Stimulated activated CD4-positive, alpha-beta T cell treated with anti-CD3 and anti-CD28 coated beads, Interleukin-12 subunit alpha, Interleukin-12 subunit beta, amount 100 ng/mL, for 24 hours (primary cell): Measurements from ENCODE around the gene CD8A.
"Not testable (repeated sequence)": the region's sequence is repeated elsewhere in the genome, so short reads cannot be mapped to it uniquely, and the experiment has no call there.

Experiments used
- DNase-seq, 2 experiments: peaks; one replicate each; pipeline ENCODE4 v3.0.0-alpha.2; 2020; ENCODE audit warnings: low read depth in 2 of 2

The CD8A gene

DNA sequence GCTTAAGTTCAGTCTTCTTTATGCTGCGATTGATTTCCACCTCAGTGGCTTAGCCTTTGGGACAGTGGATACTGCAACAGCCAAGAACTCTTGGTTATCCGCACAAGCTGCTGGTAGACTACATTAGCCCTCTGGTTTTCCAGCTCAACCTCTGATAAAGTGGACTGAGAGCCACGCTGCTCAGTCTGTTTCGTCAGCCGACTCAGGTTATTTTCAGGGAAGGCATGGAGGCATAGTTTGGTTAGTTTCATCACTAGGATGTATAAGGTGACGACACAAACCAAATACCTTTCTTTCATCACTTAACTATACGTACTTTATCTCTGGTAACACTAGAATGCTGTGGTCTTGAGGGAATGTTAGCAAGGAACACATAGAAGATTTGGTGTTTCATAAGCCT is 14.2 kb downstream of the CD8A start:
- DNase-seq, result no peak

DNA sequence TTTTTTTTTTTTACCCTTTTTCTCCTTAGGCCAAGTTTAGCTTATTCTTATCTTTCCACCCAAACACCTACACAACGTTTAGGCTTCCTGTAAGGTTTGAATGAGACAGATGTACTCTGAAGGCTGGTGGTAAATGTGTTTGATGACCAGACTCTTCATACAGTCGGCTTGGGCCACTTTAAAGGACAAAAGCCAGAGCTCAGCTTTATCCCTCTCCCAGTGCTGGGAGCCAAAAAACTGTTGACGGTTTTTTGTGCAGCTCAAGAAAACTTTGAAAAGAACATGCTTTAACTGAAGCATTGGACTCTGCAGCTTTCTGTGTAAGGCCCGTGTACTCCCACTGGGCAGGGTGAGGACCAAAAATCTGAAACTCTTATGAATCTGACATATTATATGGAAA is 15.4 kb downstream of the CD8A start:
- DNase-seq, result no peak

DNA sequence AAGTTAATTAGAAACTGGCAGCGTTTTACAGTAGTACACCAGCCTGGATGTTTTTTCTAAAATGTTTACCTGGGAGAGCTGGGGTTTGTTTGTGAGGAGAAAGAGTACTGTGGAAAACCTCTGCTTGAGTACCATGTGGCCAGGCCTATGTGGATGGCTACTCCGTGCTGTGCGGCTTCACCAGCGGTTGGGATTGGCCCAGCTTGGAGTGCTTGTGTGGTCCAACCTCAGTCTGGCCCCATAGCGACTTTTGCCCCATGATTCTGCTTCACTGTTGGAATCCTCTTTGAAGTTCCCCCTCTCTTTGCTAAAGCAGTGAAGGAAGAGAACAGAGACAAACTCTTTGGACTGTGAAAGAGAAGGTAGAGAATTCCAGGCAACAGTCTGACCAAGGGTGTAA is 15.9 kb downstream of the CD8A start:
- DNase-seq, result no peak

DNA sequence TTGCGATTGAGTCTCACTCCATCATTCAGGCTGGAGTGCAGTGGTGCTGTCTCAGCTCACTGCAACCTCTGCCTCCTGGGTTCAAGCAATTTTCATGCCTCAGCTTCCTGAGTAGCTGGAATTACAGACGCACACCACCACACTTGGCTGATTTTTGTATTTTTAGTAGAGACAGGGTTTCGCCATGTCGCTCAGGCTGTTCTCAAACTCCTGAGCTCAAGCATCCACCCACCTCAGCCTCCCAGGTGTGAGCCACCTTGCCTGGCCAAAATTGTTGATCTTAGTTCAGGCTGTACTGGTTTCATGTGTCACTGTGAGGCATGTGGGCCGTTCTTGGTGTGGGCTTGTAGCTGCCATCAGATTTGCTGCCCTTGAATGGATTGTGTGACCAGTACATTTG is 18.1 kb downstream of the CD8A start:
- no peak for DNase-seq

DNA sequence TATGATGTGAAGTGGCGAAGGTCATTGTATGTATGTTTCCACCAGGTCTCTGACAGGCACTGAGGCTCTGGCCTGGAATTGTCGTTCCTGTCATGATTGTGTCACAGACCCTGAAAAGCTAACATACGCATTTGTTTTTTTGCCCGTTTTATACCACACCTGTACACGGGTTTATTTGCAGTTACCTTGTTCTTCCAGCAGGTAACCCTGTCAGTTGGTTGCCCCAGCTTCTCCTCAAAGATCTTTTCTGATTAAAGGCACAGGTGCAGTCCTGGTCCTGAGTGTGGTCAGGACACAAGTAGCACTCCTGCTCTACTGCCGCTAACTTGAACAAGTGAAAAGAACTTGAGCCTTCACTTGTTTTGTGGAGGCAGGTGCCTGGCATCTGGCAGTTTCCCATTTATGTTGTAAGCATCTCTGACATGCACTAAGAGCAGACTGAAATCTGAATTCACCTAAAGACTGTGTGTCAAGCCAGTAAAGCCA is 19.9 kb downstream of the CD8A start:
- DNase-seq, result no peak

DNA sequence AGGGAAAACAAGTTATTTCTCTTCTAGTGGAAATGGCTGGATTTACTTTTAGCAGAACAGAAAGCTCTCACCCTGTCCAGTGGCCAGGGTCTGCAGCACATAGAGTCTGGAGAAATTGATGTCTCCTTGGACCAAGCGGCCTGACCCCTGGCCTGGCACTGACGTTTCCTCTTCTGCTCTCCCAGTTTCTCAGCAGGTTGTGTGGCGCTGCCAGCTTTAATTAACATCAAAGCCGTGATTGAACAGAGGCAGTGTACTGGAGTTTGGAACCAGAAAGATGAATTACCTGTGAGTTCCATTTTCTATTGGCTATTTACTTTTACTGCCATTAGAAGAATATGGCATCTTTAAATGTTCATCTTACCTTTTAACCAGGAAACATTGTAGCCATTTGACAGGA is 20.9 kb downstream of the CD8A start:
- no peak for DNase-seq

DNA sequence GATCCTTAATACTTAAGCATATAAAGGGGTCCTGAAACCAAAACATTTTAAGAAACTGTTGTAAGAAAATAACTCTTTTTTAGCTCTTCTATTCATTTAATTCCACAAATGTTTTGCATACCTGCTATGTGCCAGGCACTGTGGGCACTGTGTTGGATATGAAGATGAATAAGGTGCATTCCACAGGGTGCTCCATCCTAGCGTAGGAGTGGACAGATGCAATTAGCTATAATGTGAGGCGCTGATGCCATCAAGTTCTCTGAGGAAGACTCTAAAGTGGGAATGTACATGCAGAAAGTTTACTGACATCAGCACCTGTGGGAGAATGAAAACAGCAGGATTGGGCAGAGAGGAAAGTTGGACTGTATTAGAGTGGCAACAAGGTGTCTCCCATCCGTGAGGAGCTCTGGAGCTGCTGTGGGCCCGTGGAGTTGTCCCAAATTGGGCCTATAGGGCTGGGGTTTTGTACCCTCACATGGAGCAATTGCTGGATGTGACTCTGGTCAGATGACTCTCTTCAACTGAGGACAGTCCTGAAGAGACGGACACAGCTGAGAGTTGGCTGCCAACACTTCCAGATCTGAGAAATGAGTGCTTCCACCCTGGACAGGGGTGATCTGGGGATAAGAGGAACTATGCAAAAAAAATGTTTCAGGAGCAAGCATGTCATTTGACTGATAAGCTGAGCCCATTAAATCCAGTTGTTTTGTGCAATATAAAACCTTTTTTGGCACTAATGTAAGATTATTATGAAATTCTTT is 22.3 kb downstream of the CD8A start:
- DNase-seq, result no peak

DNA sequence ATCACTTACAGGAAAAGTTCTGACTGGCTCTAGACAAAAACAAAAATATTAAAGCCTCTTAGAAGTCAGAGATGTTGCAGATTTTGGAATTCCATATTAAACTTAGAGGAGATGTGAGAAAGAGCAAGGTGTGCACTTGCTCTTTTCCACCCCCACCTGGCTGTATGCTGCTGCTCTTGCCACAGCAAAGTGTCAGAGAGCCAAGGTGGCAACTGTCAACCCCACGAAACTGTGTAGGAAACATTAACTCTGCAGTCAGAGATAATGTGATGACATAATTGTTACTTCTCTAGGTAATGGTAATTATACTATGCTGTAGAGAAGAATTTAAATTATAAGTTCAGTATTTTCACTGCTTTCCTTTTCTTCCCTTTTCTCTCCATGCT is 25.4 kb downstream of the CD8A start:
- DNase-seq, result no peak

DNA sequence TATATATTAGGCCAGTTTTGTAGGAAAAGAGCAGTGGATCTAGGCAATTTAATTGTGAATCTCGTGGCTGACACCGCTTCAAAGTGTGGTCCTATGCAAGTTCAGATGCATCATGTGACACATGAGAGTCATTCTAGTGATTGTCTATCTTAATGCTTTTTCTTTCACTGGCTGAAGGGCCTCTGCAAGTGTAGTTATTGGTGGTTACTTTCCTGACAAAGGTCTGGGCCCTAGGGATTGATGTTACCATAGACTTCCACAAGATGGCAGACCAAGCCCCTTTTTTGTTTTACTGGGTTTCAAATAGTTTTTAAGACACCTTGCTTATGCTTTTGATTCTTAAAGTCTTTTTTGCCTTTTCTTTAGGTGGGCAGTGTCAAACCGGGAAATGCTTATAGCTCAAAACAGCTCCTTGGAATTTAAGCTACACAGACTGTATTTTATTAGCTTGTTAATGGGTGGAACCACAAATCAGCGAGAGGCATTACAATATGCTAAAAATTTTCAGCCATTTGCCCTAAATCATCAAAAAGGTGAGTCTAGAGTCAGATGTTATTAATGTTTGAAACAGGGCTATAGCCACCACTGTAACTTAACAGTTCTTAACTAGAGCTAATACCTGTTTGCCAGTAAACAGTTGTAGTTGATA is 25.9 kb downstream of the CD8A start:
- no peak for DNase-seq

DNA sequence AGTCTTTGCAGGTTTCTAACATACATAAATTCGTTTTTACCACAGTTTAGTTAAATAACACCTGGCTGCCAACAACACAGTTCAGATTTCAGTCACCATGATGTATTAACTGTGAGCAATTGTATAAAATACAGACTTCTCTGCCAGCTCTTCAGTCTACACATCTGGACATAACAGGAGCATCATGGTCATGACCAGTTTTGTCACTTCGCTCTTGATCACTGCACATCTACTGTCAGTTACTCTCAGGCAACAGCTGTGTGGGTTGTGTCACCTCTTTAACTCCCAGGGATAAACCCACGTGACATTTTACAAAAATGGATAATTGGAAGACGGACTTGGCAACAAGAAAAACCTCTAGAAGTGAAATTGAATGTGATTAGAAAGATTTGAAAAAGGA is 30.3 kb downstream of the CD8A start:
- DNase-seq, result no peak

DNA sequence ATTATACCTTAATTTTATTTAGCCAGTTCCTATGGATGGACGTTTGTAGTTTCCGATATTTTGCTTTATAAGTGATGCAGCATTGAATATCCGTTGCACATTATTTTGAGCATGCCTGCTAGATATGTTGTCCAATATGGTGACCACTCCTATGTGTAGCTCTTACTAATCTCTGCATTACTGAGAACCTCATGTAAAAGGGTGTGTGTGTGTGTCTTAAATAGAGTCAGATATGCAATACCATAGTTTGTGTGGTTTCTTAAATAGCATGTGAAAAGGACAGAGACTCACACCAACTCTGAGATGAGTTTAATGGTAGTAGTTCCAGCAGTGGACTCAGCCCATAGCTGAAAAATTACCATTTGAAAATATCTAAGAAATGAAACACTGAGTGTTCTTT is 32.3 kb downstream of the CD8A start:
- DNase-seq, result no peak

DNA sequence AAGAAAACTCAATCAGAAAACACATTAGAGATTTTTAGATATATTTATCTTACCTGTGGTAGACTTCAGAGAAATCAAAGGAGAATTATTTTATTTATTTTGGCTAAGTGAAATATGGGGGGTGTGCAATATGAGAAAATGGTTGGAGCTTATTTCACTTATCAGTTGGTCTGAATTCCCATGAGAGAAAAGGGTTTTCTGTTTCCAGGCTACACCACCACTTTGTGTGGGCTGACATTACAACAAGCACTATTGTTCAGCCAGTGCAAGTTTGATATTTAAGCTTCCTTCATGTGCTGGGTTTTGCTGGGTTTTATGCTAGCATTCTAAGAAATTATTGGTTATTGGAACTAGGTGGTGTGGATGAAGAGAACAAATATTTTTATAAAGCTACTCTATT is 37.1 kb downstream of the CD8A start:
- DNase-seq, result no peak

DNA sequence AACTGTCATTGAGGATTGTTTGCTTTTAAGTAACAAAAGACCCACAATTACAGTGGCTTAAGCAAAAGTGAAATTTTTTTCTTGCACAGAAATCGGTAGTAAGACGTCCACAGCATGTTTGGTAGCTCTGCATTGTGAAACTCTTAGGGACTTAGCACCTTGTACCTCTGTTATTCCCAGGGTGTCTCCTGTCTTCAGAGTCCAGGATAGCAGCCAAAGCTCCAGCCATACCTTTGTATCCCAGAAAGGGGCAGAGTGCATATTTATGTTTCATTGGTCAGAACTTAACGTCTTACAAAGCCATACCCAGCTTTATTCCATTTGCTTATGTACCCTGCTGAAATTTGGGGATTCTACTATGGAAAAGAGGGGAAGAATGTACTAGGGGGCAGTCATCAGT is 37.8 kb downstream of the CD8A start:
- no peak for DNase-seq

DNA sequence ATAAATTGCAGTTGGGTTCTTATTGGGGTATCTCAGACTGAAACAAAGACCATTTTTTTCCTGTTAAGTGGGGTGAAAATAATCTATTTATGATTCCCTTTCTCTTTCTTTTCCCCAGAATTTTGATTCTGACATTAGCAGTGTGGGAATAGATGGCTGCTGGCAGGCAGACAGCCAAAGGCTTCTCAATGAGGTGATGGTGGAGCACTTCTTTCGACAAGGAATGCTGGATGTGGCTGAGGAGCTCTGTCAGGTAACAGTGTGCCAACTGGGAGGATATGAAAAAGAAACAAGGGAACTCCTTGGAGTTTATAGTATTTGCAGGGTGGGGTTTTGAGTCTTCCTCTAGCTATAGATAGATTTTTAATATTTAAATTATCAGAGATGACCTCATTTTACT is 38.9 kb downstream of the CD8A start:
- no peak for DNase-seq

DNA sequence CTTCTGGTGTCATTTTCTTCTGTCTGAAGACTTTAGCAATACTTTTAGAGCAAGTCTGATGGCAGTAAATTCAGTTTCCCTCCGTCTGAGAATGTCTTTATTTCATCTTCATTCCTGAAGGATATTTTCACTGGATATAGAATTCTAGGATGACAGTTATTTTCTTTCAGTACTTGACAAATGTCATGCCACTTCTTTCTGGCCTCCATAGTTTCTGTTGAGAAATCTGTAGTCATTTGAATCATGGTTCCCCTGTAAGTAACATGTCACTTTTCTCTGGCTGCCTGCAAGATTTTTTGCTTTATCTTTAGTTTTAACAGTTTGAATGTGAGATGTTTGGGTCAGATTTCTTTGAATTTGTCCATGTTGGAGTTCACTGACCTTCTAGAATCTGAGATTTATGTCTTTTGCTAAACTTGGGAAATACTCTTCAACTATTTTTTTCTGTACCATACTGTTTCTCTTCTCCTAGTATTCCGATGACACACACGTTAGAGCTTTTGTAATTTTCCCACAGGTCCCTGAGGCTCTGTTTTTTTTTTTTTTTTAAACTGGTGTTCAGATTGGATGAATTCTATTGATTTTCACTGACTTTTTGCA is 40.4 kb downstream of the CD8A start:
- no peak for DNase-seq

DNA sequence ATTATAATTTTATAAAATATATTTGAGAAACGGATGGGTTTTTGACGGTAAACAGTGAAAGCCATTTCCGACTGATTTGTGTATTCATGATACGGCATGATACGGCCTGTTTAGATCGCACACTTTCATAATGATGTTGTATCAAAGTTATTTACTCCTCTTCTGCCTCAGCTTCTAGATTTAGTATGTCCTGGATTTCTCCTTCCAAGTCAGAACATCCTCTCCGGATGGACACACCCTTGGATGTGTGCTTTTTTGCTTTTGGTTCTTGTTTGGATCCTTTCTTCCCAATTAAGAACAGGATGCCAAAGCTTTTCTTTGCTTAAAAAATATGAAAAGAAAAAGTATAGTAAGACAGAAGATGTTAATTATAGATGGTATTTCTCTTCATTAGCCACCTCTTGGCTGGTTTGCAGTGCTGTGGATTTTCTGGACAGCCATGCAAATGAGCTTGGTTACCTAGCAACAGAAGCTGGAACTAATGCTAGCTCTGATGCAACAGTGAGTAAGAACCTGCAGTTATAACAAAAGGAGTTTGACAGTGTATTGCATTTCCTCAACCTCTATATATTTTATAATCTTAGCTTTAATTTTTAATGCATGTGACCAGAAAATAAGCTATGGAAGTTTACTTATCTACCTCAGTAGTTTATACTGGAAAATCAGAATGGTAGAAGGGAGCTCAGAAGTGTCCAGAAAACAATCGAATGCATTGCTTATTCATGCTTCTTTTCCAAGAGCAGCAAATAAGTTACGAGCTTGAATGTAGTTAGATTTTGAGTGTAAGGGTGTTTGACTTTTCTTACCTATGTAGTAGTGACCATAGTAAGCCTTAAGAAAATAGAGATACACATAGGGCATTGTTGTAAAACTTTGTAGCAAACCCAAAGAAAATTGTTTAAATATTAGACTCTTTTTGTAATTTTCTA is 42.7 kb downstream of the CD8A start:
- DNase-seq, result no peak

DNA sequence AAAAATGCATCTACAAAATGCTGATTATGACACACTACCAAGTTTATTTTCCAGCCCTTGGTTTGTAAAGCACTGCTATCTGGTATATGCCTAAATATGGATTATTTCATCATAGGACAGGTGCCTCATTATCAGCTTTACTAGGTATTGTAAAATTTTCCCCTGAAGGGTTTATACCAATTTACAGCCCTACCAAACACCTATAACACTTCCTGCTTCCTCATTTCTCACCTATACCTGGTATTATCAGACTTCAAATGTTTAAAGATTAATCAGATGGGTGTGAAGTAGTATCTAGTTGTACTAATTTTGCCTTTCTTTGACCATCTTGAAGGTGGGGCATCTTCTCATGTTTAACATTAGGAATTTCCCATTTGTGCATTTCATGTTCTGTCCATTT is 43.8 kb downstream of the CD8A start:
- no peak for DNase-seq

DNA sequence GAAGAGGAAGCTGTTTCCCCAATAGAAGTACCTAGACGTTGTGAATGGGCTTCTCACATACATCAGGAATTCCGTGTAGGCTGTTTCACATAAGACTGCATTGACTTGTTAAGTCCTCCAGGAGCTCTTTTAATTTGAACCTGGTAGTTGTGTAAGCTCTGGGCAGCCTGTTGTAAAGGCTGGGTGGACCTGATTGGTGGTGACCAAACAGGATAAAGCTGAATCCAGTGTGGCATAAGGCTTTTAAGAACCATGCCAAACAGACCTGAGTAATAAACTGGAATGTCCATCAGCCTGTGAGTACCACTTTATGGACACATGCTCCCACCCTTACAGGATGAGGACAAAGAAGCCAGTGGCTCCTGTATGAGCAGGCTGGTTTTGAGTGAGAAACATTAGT is 46.6 kb downstream of the CD8A start:
- no peak for DNase-seq

DNA sequence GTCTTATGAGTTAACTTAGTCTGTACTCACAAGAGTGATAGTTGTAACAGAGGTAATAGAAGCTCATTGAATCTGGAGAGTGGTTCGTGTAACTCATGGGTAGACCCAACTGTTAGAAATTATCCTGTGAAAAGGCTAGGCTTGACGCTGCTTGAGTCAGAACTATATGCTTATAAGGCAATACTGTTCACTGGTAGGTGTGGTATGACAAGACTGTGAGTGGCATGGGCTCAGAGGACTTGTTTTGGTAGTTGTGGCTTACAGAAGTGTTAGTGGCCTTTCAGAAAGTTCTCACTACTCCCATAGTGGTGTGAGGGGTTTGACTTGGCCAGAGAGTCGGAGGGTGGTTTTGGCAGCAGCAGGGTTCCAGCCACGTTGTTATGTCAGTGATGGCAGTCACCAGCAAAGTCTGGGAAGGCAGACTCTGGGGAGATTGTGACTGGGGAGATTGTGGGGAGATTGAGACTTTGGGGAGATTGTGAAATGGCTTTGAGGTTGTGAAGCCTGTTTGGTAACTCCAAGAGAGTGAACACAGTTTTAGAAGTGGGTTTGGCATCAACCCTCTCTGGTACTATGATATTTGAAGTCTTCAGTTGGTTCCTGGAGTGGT is 48.7 kb downstream of the CD8A start:
- DNase-seq, result not testable (repeated sequence)

DNA sequence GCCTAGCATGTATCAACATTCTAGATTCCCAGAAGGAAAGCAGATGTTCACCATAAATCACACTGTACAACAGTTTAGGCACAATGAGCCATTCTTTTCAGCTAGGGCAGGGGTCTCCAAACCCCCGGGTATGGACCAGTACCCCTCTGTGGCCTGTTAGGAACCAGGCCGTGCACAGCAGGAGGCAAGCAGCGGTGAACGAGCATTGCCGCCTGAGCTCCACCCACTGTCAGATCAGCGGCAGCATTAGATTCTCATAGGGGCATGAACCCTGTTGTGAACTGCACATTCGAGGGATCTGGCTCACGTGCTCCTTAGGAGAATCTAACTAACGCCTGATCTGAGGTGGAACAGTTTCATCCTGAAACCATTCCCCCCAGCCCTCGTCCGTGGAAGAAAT is 50.8 kb downstream of the CD8A start:
- not testable (repeated sequence) for DNase-seq

DNA sequence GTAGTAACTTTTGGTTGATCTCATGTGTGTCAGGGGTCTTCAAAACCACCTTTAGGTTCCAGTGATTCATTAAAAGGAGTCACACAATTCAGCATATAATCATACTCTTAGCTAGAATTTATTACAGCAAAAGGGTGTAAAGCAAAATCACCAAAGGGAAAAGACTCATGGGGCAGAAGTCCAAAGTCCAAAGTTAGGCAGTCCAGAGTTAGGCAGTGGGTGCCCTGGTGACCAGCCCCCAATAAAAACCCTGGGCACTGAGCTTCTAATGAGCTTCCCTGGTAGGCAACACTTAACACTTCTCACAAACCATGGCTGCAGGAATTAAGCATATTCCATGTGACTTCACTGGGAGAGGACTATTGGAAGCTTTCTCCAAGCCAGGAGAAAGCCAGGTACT is 51.2 kb downstream of the CD8A start:
- DNase-seq, result not testable (repeated sequence)

DNA sequence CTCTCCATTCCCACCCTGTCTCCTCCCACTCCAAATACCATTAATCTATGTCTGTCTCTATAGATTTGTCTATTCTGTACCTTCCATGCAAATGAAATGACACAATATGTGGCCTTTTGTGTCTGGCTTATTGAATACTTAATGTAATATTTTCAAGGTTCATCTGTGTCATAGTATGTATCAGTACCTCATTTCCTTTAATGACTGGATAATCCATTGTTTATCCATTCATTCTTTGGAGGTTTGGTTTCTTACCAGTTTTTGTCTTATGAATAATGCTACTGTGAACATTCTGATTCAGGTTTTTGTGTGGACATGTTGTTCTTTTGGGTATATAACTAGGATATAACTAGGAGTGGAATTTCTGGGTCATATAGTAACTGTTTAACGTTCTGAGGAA is 55.8 kb downstream of the CD8A start:
- DNase-seq, result not testable (repeated sequence)
